Measurements from ENCODE around the gene GRXCR1. TPM values are rescaled to one million over a fixed set of nuclear protein-coding genes. Genes with fewer than 3 reads are reported as not detected.

GRXCR1 gene
- polyA plus RNA-seq, 2 of the 4 experiments (the other 2 are of a cell fraction): not detected

GRCh38 chr4:42923431-42923830 lies 30.9 kb downstream of the GRXCR1 start (continued):
- TF ChIP-seq HMGXB4 (CRISPR knock-in tag; IDR thresholded peaks at IDR 0.05; ENCODE audit: borderline replicate concordance): no peak
- no peak for TF ChIP-seq RAD21 (conservative IDR thresholded peaks at IDR 0.05 in 1 of 2, IDR thresholded peaks at IDR 0.05 in 1 of 2)
- TF ChIP-seq NPAS2 (CRISPR knock-in tag; IDR thresholded peaks at IDR 0.05; ENCODE audit: borderline replicate concordance): no peak
- TF ChIP-seq HOXB5 (CRISPR knock-in tag; IDR thresholded peaks at IDR 0.05): no peak
- TF ChIP-seq RARB (CRISPR knock-in tag; IDR thresholded peaks at IDR 0.05): no peak
- no peak for TF ChIP-seq ZFP36 (IDR thresholded peaks at IDR 0.05; ENCODE audit: borderline replicate concordance, partially characterized antibody)

GRCh38 chr4:42925921-42926320 lies 33.4 kb downstream of the GRXCR1 start:
- Histone ChIP-seq H3K4me2 (no peak overlapping the region), H3K9me3 (no peaks in the 10 kb centered on the region), H3K27ac (no peak overlapping the region), H3K4me1 (no peaks in the 10 kb centered on the region), H3K4me3 (no peak overlapping the region)
- no peak for TF ChIP-seq PBX3 (IDR thresholded peaks at IDR 0.05)
- no peak for TF ChIP-seq HDAC2 (IDR thresholded peaks at IDR 0.05)
- no peak for TF ChIP-seq ZC3H11A (IDR thresholded peaks at IDR 0.05)
- no peak for TF ChIP-seq CEBPB (IDR thresholded peaks at IDR 0.05)
- no peak for FAIRE-seq
- ATAC-seq: no peak
- POLR2A ChIA-PET: no interaction called here
- DNase-seq (ENCODE audit: low read depth in 1 of 2, low spot score in 1 of 2): no peak
- WGBS (ENCODE audit: missing lambda C conversion rate): under 1% methylated on average over 3 of the region's 3 CpGs
- CTCF ChIA-PET: no interaction called here

- TF ChIP-seq NFE2L2 (conservative IDR thresholded peaks at IDR 0.05; ENCODE audit: low read length) (no peak), EHF (CRISPR knock-in tag; IDR thresholded peaks at IDR 0.05) (no peak), RFX5 (IDR thresholded peaks at IDR 0.05) (no peak), CEBPB (IDR thresholded peaks at IDR 0.05) (no peak), ZC3H11A (IDR thresholded peaks at IDR 0.05) (no peak), CHD2 (IDR thresholded peaks at IDR 0.05; ENCODE audit: low read length, partially characterized antibody) (no peak), POLR2A (IDR thresholded peaks at IDR 0.05; ENCODE audit: low read length) (no peak), POLR2AphosphoS2 (conservative IDR thresholded peaks at IDR 0.05; ENCODE audit: low read length) (no peak), ZSCAN20 (CRISPR knock-in tag; IDR thresholded peaks at IDR 0.05) (no peak), HOXA7 (CRISPR knock-in tag; IDR thresholded peaks at IDR 0.05) (no peak), FOSB (CRISPR knock-in tag; IDR thresholded peaks at IDR 0.05) (no peak), HMGXB4 (CRISPR knock-in tag; IDR thresholded peaks at IDR 0.05; ENCODE audit: borderline replicate concordance) (no peak)
- 6% methylated on average over 3 of the region's 3 CpGs for WGBS (ENCODE audit: missing lambda C conversion rate)
- ATAC-seq (no peak), FAIRE-seq (no peak), DNase-seq (ENCODE audit: low read depth in 1 of 2, low spot score in 1 of 2) (no peak)
- H3K9me3 ChIP-seq: no peaks in the 10 kb centered on the region
- no peak overlapping the region for H3K4me3 ChIP-seq
- ChIA-PET POLR2A (no interaction called here), CTCF (no interaction called here)
- H3K4me2 ChIP-seq: no peak overlapping the region
- H3K4me1 ChIP-seq: no peaks in the 10 kb centered on the region
- no peak overlapping the region for H3K27ac ChIP-seq
Observed at GRCh38 chr4:42927946-42928345, 35.4 kb downstream of the GRXCR1 start.

- Histone ChIP-seq H3K9me3 (no peaks in the 10 kb centered on the region), H3K4me3 (no peak overlapping the region), H3K4me2 (no peak overlapping the region), H3K27ac (no peak overlapping the region), H3K4me1 (no peaks in the 10 kb centered on the region)
- no peak for TF ChIP-seq TFCP2L1 (CRISPR knock-in tag; IDR thresholded peaks at IDR 0.05)
- no peak for TF ChIP-seq JUNB (IDR thresholded peaks at IDR 0.05)
- no peak for TF ChIP-seq HMGXB4 (CRISPR knock-in tag; IDR thresholded peaks at IDR 0.05; ENCODE audit: borderline replicate concordance)
- TF ChIP-seq SREBF2 (IDR thresholded peaks at IDR 0.05): no peak
- TF ChIP-seq RAD21 (conservative IDR thresholded peaks at IDR 0.05 in 1 of 2, IDR thresholded peaks at IDR 0.05 in 1 of 2): no peak
- TF ChIP-seq ELK1 (IDR thresholded peaks at IDR 0.05; ENCODE audit: low read depth, low read length): no peak
- TF ChIP-seq MAX (IDR thresholded peaks at IDR 0.05): no peak
- TF ChIP-seq TP53 (CRISPR knock-in tag; IDR thresholded peaks at IDR 0.05): no peak
- no peak for TF ChIP-seq USF2 (IDR thresholded peaks at IDR 0.05)
- no peak for DNase-seq (ENCODE audit: low read depth in 1 of 2, low spot score in 1 of 2)
- POLR2A ChIA-PET: no interaction called here
- no peak for FAIRE-seq
- CTCF ChIA-PET: no interaction called here
- ATAC-seq: no peak
Observed at GRCh38 chr4:42928582-42928981, 36.1 kb downstream of the GRXCR1 start.

Measured in A549 (cell line).